K562 (cell line): ENCODE measurements around the gene SFN. TPM values are rescaled to one million over a fixed set of nuclear protein-coding genes. Genes with fewer than 3 reads are reported as not detected.

ENCODE experiments used
- BDP1 ChIP-seq: IDR thresholded peaks from 3 replicates; pipeline ENCODE4 v1.6.1; 2011; ENCODE audit not compliant: insufficient read length, insufficient read depth
- CREBBP ChIP-seq: IDR thresholded peaks from one replicate; pipeline ENCODE4 v1.6.1; 2012; ENCODE audit warnings: low read depth, mild to moderate bottlenecking, control low read depth, inconsistent platforms, low read length
- KDM5B ChIP-seq: fragments of 200-600 bp; sonication (generic); IDR thresholded peaks from 2 replicates; pipeline ENCODE4 v1.6.1; 2012; ENCODE audit warnings: low read depth, mild to moderate bottlenecking, moderate library complexity, low read length, control low read depth, inconsistent platforms; ENCODE audit not compliant: insufficient replicate concordance
- MGA ChIP-seq: fragments of 450-650 bp; IDR thresholded peaks from 2 replicates; pipeline ENCODE4 v1.6.1; 2016; ENCODE audit warnings: mild to moderate bottlenecking, moderate library complexity
- NKRF ChIP-seq: fragments of 450-650 bp; IDR thresholded peaks from 2 replicates; pipeline ENCODE4 v1.6.1; 2016; ENCODE audit warnings: borderline replicate concordance
- THAP7 ChIP-seq: fragments of 250-450 bp; sonication (Bioruptor Pico); IDR thresholded peaks from 2 replicates; pipeline ENCODE4 v1.5.0; 2021
- USF2 ChIP-seq: sonication (generic); formaldehyde crosslinking; IDR thresholded peaks from 2 replicates; pipeline ENCODE4 v1.5.0; 2020; ENCODE audit warnings: missing genetic modification reagents
- ZBTB12 ChIP-seq: fragments of 250-450 bp; sonication (Bioruptor Pico); IDR thresholded peaks from 2 replicates; pipeline ENCODE4 v1.4.0; 2020
- ZFP30 ChIP-seq: fragments of 250-450 bp; sonication (Bioruptor Pico); IDR thresholded peaks from 2 replicates; pipeline ENCODE4 v1.8.0; 2022; ENCODE audit warnings: moderate library complexity, mild to moderate bottlenecking, inconsistent platforms, borderline replicate concordance
- polyA plus RNA-seq, 8 experiments: library from polyadenylated mRNA; depleted of rRNA in 4 of 8; stranded (reverse) in 5 of 8; unstranded in 3 of 8; fragments of >200 nt; fragmentation: Nextera tagmentation in 2 of 8; fragmentation: Illumina TruSeq in 1 of 8; extraction: Ambion mirVana in 2 of 8; extraction: Trizol in 1 of 8; gene quantifications; 2 replicates each; pipeline versions ENCODE4 v1.2.1 to v1.2.3, GENCODE V29; 2011 to 2014; ENCODE audit warnings: inconsistent platforms in 1 of 8, missing spikeins in 1 of 8
- total RNA-seq, 7 experiments: library from RNA; depleted of rRNA in 6 of 7; stranded (reverse); fragments of >200 nt in 6 of 7; fragmentation: Illumina TruSeq in 2 of 7; extraction: Trizol in 2 of 7; gene quantifications; 2 replicates each; pipeline versions ENCODE4 v1.2.1 to v1.2.3, GENCODE V29; 2011 to 2021; ENCODE audit warnings: low replicate concordance in 1 of 7

SFN gene
- total and polyA plus RNA-seq, 9 of the 15 experiments (the other 6 are each of a cell fraction or from before 2014, with no cell fraction given), result 0.10 to 3.8 (median 2.0) TPM

GRCh38 chr1:26900001-26900814, 37.3 kb downstream of the SFN start, which contains the start of gene GPATCH3 (continued):
- TF ChIP-seq USF2 (CRISPR knock-in tag) (peak; percentile 99), MGA (no peak; the same call in 1 of the 2 replicates), BDP1 (no peak), ZFP30 (CRISPR knock-in tag) (no peak), NKRF (peak; percentile 99), KDM5B (peak; percentile 89), THAP7 (CRISPR knock-in tag) (no peak), CREBBP (no peak), ZBTB12 (CRISPR knock-in tag) (no peak)
